GM21717 (cell line): ENCODE data around the gene MYMK.
"Not testable (repeated sequence)": the region's sequence is repeated elsewhere in the genome, so short reads cannot be mapped to it uniquely, and the experiment has no call there.

Source experiments
- ATAC-seq: cut with Tn5 transposase; IDR thresholded peaks from one replicate; pipeline ENCODE4 v1.9.1; 2021; ENCODE audit warnings: mild to moderate bottlenecking, moderate library complexity; ENCODE audit not compliant: unreplicated experiment

The MYMK gene

GRCh38 chr9:133524679-133525228 is at the start of gene MYMK:
TSS of gene MYMK (minus strand) at chr9:133524959. CDS start at chr9:133524844, 115 bp downstream.
- ATAC-seq, result no peak

DNA sequence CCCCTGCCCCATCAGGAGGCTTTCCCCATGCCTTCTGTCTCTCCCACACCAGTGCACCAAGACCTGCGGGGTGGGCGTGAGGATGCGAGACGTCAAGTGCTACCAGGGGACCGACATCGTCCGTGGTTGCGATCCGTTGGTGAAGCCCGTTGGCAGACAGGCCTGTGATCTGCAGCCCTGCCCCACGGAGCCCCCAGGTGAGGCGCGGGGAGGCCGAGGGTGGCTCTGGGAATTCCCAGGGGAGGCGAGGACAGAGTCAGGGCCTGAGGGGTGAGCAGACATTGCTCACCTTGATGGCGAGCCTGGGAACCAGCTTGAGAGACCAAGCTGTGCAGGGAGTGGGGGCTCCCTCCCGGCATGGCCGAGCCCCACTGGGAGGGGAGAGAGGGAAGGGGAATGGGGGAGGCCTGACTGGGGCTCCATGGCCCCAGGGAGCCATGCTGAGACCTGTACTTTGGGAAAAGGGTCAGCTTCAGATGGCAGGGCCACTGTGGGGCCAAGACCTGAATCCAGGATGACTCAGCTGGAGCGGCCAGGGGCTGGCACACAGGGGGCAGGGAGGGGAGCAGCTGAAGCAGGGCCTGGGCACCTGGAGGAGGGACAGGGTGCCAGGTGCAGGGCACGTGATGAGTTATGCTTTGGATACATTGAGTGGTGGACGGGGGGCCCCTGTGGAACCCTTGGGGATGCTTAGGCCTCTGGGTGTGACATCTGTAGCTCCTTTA is 49.2 kb upstream of the MYMK start:
- ATAC-seq, result no peak

DNA sequence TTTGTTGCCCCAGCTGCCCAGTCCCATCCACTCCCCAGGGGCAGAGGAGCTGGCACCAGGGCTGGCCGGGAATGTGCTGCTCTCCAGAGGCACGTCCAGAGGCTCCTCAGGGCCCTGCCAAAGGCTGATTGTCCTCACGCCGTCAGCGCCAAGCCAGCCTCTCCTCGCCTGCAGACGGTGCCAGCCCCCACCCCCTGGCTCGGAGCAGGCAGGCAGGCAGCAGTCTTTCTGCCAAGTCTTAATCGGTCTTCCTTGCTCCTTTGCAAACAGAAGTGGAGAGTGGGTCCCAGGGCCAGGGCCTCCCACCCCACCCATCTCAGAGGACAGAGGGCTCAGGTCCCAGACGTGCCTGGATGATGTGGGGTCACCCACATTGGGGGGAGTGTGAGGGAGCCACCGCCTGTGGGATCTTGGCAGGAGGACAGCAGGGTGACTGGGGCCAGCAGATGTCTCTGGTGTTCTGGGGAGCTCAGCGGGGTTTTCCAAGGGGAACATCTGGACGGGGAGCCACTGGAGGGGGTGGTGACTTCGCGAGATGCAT is 48.1 kb upstream of the MYMK start:
- no peak for ATAC-seq

- no peak for ATAC-seq
Measured at GRCh38 chr9:133571896-133572595, 47.3 kb upstream of the MYMK start.

DNA sequence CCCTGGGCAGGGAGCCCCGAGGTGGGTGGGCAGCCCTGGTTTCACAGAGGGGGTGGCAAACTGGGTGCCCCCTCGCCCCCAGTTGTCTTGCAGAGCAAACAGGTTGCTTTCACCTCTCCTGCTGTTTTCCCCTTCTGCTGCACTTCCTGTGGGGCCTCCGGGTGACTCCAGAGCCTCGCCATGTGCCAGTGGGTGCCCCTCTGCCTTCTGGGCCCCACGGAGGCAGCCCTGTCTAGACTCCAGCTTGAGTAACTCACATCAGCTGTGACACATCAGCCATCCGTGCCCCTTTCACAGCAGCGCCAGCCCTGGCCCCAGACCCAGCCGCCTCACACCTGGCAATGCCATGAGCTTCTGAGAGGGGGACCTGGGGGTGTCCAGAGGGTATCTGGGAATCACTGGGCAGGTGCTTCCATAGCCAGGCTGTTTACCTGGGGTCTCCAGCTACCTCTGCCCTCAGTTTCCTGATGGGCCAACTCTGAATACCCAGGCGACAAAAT is 46.7 kb upstream of the MYMK start:
- no peak for ATAC-seq

- no peak for ATAC-seq
Measured at GRCh38 chr9:133570691-133571080, 45.9 kb upstream of the MYMK start.

GRCh38 chr9:133569891-133570690 is 45.3 kb upstream of the MYMK start:
- ATAC-seq, result no peak

GRCh38 chr9:133569121-133569785 is 44.5 kb upstream of the MYMK start:
- ATAC-seq, result no peak

- ATAC-seq, result no peak
Measured at GRCh38 chr9:133568186-133568585, 43.4 kb upstream of the MYMK start.

- ATAC-seq, result no peak
Measured at GRCh38 chr9:133566817-133567216, 42.1 kb upstream of the MYMK start.

GRCh38 chr9:133566382-133566781 is 41.6 kb upstream of the MYMK start:
- no peak for ATAC-seq

DNA sequence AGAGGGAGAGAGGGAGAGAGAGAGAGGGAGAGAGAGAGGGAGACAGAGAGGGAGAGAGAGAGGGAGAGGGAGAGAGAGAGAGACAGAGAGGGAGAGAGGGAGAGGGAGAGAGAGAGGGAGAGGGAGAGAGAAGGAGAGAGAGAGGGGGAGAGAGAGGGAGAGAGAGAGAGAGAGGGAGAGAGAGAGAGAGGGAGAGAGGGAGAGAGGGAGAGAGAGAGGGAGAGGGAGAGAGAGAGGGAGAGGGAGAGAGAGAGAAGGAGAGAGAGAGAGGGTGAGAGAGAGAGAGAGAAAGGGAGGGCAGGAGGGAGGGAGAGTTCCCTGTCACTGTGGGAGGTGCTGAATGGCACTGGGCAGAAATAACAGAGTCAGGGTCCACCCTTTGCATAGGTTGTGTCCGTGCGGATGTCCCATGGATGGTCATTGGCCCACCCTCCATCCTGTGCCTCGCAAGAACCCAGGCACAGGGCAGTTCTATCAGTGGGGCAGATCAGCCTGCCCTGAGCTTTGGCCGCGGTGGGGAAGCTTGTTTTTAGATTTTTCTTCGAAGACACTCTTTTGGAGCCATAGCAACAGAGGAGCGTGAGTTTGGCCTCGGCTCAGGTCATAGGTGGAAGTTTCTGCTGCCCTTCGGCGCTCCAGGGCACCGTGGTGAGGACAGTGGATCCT is 39.8 kb upstream of the MYMK start:
- no peak for ATAC-seq

- not testable (repeated sequence) for ATAC-seq
Measured at GRCh38 chr9:133563814-133564213, 39.1 kb upstream of the MYMK start.

GRCh38 chr9:133563291-133563796 is 38.6 kb upstream of the MYMK start:
- ATAC-seq, result no peak

- ATAC-seq, result no peak
Measured at GRCh38 chr9:133562611-133563290, 38.0 kb upstream of the MYMK start.

- ATAC-seq, result no peak
Measured at GRCh38 chr9:133561976-133562554, 37.3 kb upstream of the MYMK start.

DNA sequence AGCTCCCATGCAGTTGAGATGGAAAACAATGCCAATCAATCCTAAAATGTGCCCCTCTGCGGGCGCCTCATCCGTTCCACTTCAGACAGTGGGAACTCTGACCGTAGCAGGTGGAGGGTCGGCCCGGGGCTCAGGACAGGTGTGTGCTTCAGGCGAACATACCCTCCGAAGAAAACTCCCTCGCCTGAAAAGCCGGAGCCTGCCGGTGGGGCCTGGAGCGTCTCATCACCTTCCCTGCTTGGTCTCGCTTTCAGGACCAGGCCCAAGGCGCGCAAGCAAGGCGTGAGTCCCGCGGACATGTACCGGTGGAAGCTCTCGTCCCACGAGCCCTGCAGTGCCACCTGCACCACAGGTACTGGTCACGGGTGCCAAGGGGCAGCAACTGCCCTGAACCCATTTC is 36.2 kb upstream of the MYMK start:
- no peak for ATAC-seq

DNA sequence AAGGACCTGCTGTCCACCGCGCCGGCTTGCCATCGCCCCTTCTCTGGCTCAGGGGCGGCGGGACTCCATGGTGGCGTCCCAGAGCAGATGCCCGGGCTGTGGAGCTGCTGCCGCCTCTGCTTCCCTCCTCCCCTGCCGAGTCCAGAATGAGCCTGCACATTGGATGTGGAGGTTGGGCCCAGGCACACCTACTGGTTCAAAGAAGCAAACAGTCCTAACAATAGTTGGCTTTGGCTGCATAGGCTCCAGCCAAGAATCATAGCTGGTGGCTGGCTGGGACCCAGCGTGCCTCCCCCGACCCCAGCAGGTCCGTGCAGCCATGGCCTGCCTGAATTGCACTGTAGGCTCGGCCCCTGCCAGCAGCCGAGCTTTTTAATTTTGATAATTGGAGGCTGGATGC is 35.6 kb upstream of the MYMK start:
- ATAC-seq, result no peak
